IMR-90 (cell line): ENCODE measurements around the gene XAGE1A. TPM values are rescaled to one million over a fixed set of nuclear protein-coding genes. Genes with fewer than 3 reads are reported as not detected.
"Not testable (repeated sequence)": the region's sequence is repeated elsewhere in the genome, so short reads cannot be mapped to it uniquely, and the experiment has no call there.

Experiments used
- ATAC-seq: fragments of 200-7000 bp; cut with Tn5 transposase; 2 replicates; pipeline ENCODE4 v1.9.1; 2020; ENCODE audit warnings: low read depth, mild to moderate bottlenecking, moderate library complexity
- BruUV-seq: library from RNA; stranded (reverse); fragments of 400-500 nt; replicated peaks from 2 replicates; lab custom pipeline; 2021; lab: Mats Ljungman, UMichigan
- CTCF ChIA-PET: fragments of 300-600 bp; formaldehyde crosslinking; extraction: SDS; loops from one replicate; lab custom pipeline; 2021; ENCODE audit warnings: antibody characterized with exemption; lab: Yijun Ruan, JAX
- POLR2A ChIA-PET: fragments of 300-600 bp; sonication (Branson Sonifier 250); formaldehyde crosslinking; loops from one replicate; lab custom pipeline; 2022; ENCODE audit warnings: antibody characterized with exemption; ENCODE audit not compliant: unreplicated experiment; lab: Charles Lee
- DNase-seq: peaks from one replicate; pipeline ENCODE4 v3.0.0; 2013
- H2AFZ ChIP-seq: replicated peaks from 2 replicates; pipeline ENCODE3; 2013; ENCODE audit warnings: low read length, mild to moderate bottlenecking; ENCODE audit not compliant: poor library complexity
- H2AK5ac ChIP-seq: 2 replicates; pipeline ENCODE4 v1.6.1; 2013; ENCODE audit warnings: low read depth, low read length, inconsistent platforms
- H2AK9ac ChIP-seq: replicated peaks from 2 replicates; pipeline ENCODE3; 2013; ENCODE audit warnings: mild to moderate bottlenecking, low read depth, low read length, moderate library complexity; ENCODE audit not compliant: poor library complexity
- H2BK120ac ChIP-seq: 2 replicates; pipeline ENCODE4 v1.6.1; 2013; ENCODE audit warnings: low read depth, low read length, inconsistent platforms
- H2BK15ac ChIP-seq: 3 replicates; pipeline ENCODE4 v1.6.1; 2013; ENCODE audit warnings: low read depth, low read length, inconsistent platforms
- H2BK20ac ChIP-seq: 2 replicates; pipeline ENCODE4 v1.6.1; 2013; ENCODE audit warnings: low read depth, mild to moderate bottlenecking, inconsistent platforms, low read length, moderate library complexity
- H2BK5ac ChIP-seq: 2 replicates; pipeline ENCODE4 v1.6.1; 2013; ENCODE audit warnings: mild to moderate bottlenecking, low read depth, low read length, inconsistent platforms; ENCODE audit not compliant: poor library complexity, severe bottlenecking
- H3K14ac ChIP-seq: replicated peaks from 2 replicates; pipeline ENCODE4 v1.6.1; 2013; ENCODE audit warnings: low read depth, low read length, inconsistent platforms
- H3K18ac ChIP-seq: 2 replicates; pipeline ENCODE4 v1.6.1; 2013; ENCODE audit warnings: low read depth, low read length, control low read depth
- H3K23ac ChIP-seq: 2 replicates; pipeline ENCODE4 v1.6.1; 2013; ENCODE audit warnings: low read depth, low read length, inconsistent platforms
- H3K27ac ChIP-seq: 2 replicates; pipeline ENCODE4 v1.5.1; 2013; ENCODE audit warnings: mild to moderate bottlenecking, control low read depth, low read length; ENCODE audit not compliant: insufficient read depth
- H3K27me3 ChIP-seq: 2 replicates; pipeline ENCODE4 v1.6.1; 2013; ENCODE audit warnings: low read length; ENCODE audit not compliant: control insufficient read depth, insufficient read depth
- H3K36me3 ChIP-seq: 2 replicates; pipeline ENCODE4 v1.6.1; 2013; ENCODE audit warnings: low read length, mixed read lengths; ENCODE audit not compliant: control insufficient read depth, insufficient read depth
- H3K4ac ChIP-seq: 2 replicates; pipeline ENCODE4 v1.6.1; 2013; ENCODE audit warnings: low read depth, low read length, inconsistent platforms
- H3K4me1 ChIP-seq: 2 replicates; pipeline ENCODE4 v1.6.1; 2013; ENCODE audit warnings: low read length, mixed read lengths; ENCODE audit not compliant: control insufficient read depth, insufficient read depth
- H3K4me2 ChIP-seq: 2 replicates; pipeline ENCODE4 v1.6.1; 2013; ENCODE audit warnings: low read depth, mild to moderate bottlenecking, control low read depth, low read length, moderate library complexity
- H3K4me3 ChIP-seq: 2 replicates; pipeline ENCODE4 v1.5.1; 2013; ENCODE audit warnings: low read depth, mild to moderate bottlenecking, control low read depth, low read length, moderate library complexity; ENCODE audit not compliant: insufficient read depth
- H3K56ac ChIP-seq: 2 replicates; pipeline ENCODE4 v1.6.1; 2013; ENCODE audit warnings: low read length, inconsistent platforms; ENCODE audit not compliant: insufficient read depth; ENCODE audit errors: extremely low read depth
- H3K79me1 ChIP-seq, 2 experiments: 2 replicates each; pipeline ENCODE4 v1.6.1; 2013; ENCODE audit warnings: low read length in 2 of 2, inconsistent platforms in 1 of 2, low read depth in 1 of 2
- H3K9ac ChIP-seq: 2 replicates; pipeline ENCODE4 v1.6.1; 2013; ENCODE audit warnings: low read depth, low read length, control low read depth
- H3K9me1 ChIP-seq: 2 replicates; pipeline ENCODE4 v1.6.1; 2013; ENCODE audit warnings: low read length, inconsistent platforms; ENCODE audit not compliant: insufficient read depth
- H3K9me3 ChIP-seq: 2 replicates; pipeline ENCODE4 v1.6.1; 2013; ENCODE audit warnings: low read length; ENCODE audit not compliant: control insufficient read depth, insufficient read depth
- H4K20me1 ChIP-seq: 2 replicates; pipeline ENCODE4 v1.6.1; 2013; ENCODE audit warnings: low read length, inconsistent platforms; ENCODE audit not compliant: insufficient read depth
- H4K5ac ChIP-seq: 2 replicates; pipeline ENCODE4 v1.6.1; 2013; ENCODE audit warnings: mild to moderate bottlenecking, low read depth, low read length, control low read depth
- H4K8ac ChIP-seq, 2 experiments: 2 replicates each; pipeline ENCODE4 v1.6.1; 2013; ENCODE audit warnings: low read depth in 2 of 2, low read length in 2 of 2, control low read depth in 1 of 2, inconsistent platforms in 1 of 2
- H4K91ac ChIP-seq: 2 replicates; pipeline ENCODE4 v1.6.1; 2013; ENCODE audit warnings: low read depth, low read length, inconsistent platforms; ENCODE audit not compliant: insufficient read depth
- WGBS, 2 experiments: methylation state at CpG; one replicate each; pipeline versions ENCODE4 v1.1.5 to v1.1.7; 2013; ENCODE audit warnings: missing lambda C conversion rate in 2 of 2; ENCODE audit not compliant: insufficient read length in 1 of 2; ENCODE audit errors: extremely low coverage in 2 of 2; 5-methylcytosine and 5-hydroxymethylcytosine counted together
- dilution Hi-C: fragments of 300-500 bp; cut with HindIII; formaldehyde crosslinking; loops from one replicate; pipeline ENCODE4 v1.14.3; 2018; ENCODE audit warnings: low sequenced_read_pairs; ENCODE audit not compliant: unreplicated experiment
- in situ Hi-C: fragments of 300-500 bp; cut with MboI; formaldehyde crosslinking; loops from 3 replicates; pipeline ENCODE4 v1.14.3; 2019; ENCODE audit warnings: low sequenced_read_pairs, inconsistent platforms, mixed read lengths
- intact Hi-C: fragments of 100-400 bp; cut with micrococcal nuclease; formaldehyde crosslinking; loops from 2 replicates; pipeline ENCODE4 v1.10.0; 2022
- polyA plus RNA-seq, 3 experiments: library from polyadenylated mRNA; depleted of rRNA; stranded (reverse); fragments of >200 nt; gene quantifications; 2 replicates each; pipeline ENCODE4 v1.2.3, GENCODE V29; 2012; ENCODE audit warnings: low replicate concordance in 1 of 3
- total RNA-seq: library from RNA; depleted of rRNA; stranded (reverse); fragments of >200 nt; gene quantifications from 2 replicates; pipeline ENCODE4 v1.2.3, GENCODE V29; 2012

Gene XAGE1A
- total and polyA plus RNA-seq, 2 of the 4 experiments (the other 2 are of a cell fraction): not detected

DNA sequence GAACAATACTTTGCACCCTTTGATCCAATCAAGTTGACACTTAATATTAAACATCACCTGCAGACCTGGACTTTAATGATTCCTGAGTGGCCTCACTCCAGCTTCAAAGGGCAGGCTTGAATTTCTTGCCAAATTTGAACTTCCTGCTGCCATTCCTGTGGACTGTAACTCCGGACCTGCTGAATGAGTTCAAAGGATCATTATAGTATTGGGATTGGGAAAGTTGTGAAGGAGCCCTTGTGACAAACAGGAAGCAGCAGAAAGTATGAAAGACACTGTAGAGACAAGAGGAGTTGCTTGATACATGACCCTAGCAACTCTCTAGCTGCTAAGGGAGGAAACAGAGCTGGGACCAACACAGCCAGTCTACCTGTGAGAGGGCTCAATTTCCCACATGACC, 24.3 kb upstream of the XAGE1A start:
- H2AK9ac ChIP-seq, H3K4ac ChIP-seq, H4K20me1 ChIP-seq, H3K27ac ChIP-seq, H3K56ac ChIP-seq, H2BK120ac ChIP-seq, H3K9ac ChIP-seq, H3K27me3 ChIP-seq, POLR2A ChIA-PET, H3K23ac ChIP-seq, H3K36me3 ChIP-seq, H4K8ac ChIP-seq, H3K4me1 ChIP-seq, H3K14ac ChIP-seq, H3K79me1 ChIP-seq, ATAC-seq, H3K9me1 ChIP-seq, BruUV-seq, CTCF ChIA-PET, H3K4me3 ChIP-seq, H4K5ac ChIP-seq, H2BK20ac ChIP-seq, H3K9me3 ChIP-seq, DNase-seq, H2BK5ac ChIP-seq, in situ Hi-C loops, intact Hi-C loops, H3K4me2 ChIP-seq, H3K18ac ChIP-seq, H2AFZ ChIP-seq, H2BK15ac ChIP-seq, H2AK5ac ChIP-seq, dilution Hi-C loops, H4K91ac ChIP-seq: not testable (repeated sequence)
- WGBS, 2 experiments: no CpG with 5 or more reads among the region's 1 CpG

- H2BK15ac ChIP-seq, H2BK120ac ChIP-seq, POLR2A ChIA-PET, H2AK5ac ChIP-seq, H3K4me3 ChIP-seq, H3K56ac ChIP-seq, CTCF ChIA-PET, DNase-seq, H3K4me1 ChIP-seq, H3K14ac ChIP-seq, H3K18ac ChIP-seq, H3K4me2 ChIP-seq, H3K9me1 ChIP-seq, H4K91ac ChIP-seq, H4K8ac ChIP-seq, H2BK5ac ChIP-seq, H4K5ac ChIP-seq, H2AFZ ChIP-seq, ATAC-seq, H3K4ac ChIP-seq, H3K27ac ChIP-seq, H2BK20ac ChIP-seq, H3K9me3 ChIP-seq, BruUV-seq, H3K79me1 ChIP-seq, dilution Hi-C loops, in situ Hi-C loops, H2AK9ac ChIP-seq, H3K36me3 ChIP-seq, H4K20me1 ChIP-seq, H3K27me3 ChIP-seq, intact Hi-C loops, H3K23ac ChIP-seq, H3K9ac ChIP-seq: not testable (repeated sequence)
- no CpG with 5 or more reads among the region's 5 CpGs for WGBS, 2 experiments
Observed at GRCh38 chrX:52496419-52496772, 788 bp downstream of the XAGE1A start.
